ENCODE data around the gene GPR158.
"Not testable (repeated sequence)": the region's sequence is repeated elsewhere in the genome, so short reads cannot be mapped to it uniquely, and the experiment has no call there.

Gene GPR158

GRCh38 chr10:25159591-25159990, 15.2 kb upstream of the GPR158 start:
- no peak overlapping the region for H3K4me3 ChIP-seq (replicated peaks; ENCODE audit: insufficient read depth, low read length)
- H3K27me3 ChIP-seq (ENCODE audit: insufficient read depth, poor library complexity, severe bottlenecking), result no peaks in the 10 kb centered on the region
- no peak overlapping the region for H3K27ac ChIP-seq (replicated peaks)
- TF ChIP-seq REST (IDR thresholded peaks at IDR 0.05; ENCODE audit: insufficient replicate concordance, low read depth) (no peak), SPI1 (IDR thresholded peaks at IDR 0.05; ENCODE audit: borderline replicate concordance, low read depth) (no peak)
- DNase-seq (ENCODE audit: low read depth in 1 of 2, low spot score in 1 of 2), result no peak

- TF ChIP-seq POLR2AphosphoS5 (IDR thresholded peaks at IDR 0.05; ENCODE audit: low read depth), result no peak
- no peak for TF ChIP-seq CTCF (IDR thresholded peaks at IDR 0.05; ENCODE audit: insufficient read depth, low read length)
- no peak for TF ChIP-seq REST (IDR thresholded peaks at IDR 0.05; ENCODE audit: insufficient replicate concordance, low read depth)
- TF ChIP-seq GABPA (IDR thresholded peaks at IDR 0.05; ENCODE audit: low read depth), result no peak
- TF ChIP-seq SPI1 (IDR thresholded peaks at IDR 0.05; ENCODE audit: borderline replicate concordance, low read depth), result no peak
- no peaks in the 10 kb centered on the region for H3K27me3 ChIP-seq (ENCODE audit: insufficient read depth, poor library complexity, severe bottlenecking)
- H3K27ac ChIP-seq (replicated peaks), result no peak overlapping the region
- DNase-seq (ENCODE audit: low read depth in 1 of 2, low spot score in 1 of 2), result no peak
- H3K4me3 ChIP-seq (replicated peaks; ENCODE audit: insufficient read depth, low read length), result no peak overlapping the region
Observed at GRCh38 chr10:25162391-25162790, 12.4 kb upstream of the GPR158 start.

GRCh38 chr10:25163464-25163863, 11.3 kb upstream of the GPR158 start:
- not testable (repeated sequence) for DNase-seq (ENCODE audit: low read depth in 1 of 2, low spot score in 1 of 2); H3K27me3 ChIP-seq (ENCODE audit: insufficient read depth, poor library complexity, severe bottlenecking); H3K27ac ChIP-seq (replicated peaks); H3K4me3 ChIP-seq (replicated peaks; ENCODE audit: insufficient read depth, low read length)

GRCh38 chr10:25169740-25170139, 5.1 kb upstream of the GPR158 start:
- Histone ChIP-seq H3K27me3 (ENCODE audit: insufficient read depth, poor library complexity, severe bottlenecking) (peaks cover 4% of the 10 kb centered on the region), H3K4me3 (replicated peaks; ENCODE audit: insufficient read depth, low read length) (no peak overlapping the region), H3K27ac (replicated peaks) (no peak overlapping the region)
- TF ChIP-seq REST (IDR thresholded peaks at IDR 0.05; ENCODE audit: insufficient replicate concordance, low read depth) (no peak), SPI1 (IDR thresholded peaks at IDR 0.05; ENCODE audit: borderline replicate concordance, low read depth) (no peak), CTCF (IDR thresholded peaks at IDR 0.05; ENCODE audit: insufficient read depth, low read length) (no peak), GABPA (IDR thresholded peaks at IDR 0.05; ENCODE audit: low read depth) (no peak), POLR2AphosphoS5 (IDR thresholded peaks at IDR 0.05; ENCODE audit: low read depth) (no peak)
- DNase-seq (ENCODE audit: low read depth in 1 of 2, low spot score in 1 of 2), result no peak

Measured in HL-60 (cell line).